Measurements from ENCODE around the gene LSM14A.
A peak's percentile ranks its signal among the peaks of the same experiment; 100 is the strongest.

The LSM14A gene

DNA sequence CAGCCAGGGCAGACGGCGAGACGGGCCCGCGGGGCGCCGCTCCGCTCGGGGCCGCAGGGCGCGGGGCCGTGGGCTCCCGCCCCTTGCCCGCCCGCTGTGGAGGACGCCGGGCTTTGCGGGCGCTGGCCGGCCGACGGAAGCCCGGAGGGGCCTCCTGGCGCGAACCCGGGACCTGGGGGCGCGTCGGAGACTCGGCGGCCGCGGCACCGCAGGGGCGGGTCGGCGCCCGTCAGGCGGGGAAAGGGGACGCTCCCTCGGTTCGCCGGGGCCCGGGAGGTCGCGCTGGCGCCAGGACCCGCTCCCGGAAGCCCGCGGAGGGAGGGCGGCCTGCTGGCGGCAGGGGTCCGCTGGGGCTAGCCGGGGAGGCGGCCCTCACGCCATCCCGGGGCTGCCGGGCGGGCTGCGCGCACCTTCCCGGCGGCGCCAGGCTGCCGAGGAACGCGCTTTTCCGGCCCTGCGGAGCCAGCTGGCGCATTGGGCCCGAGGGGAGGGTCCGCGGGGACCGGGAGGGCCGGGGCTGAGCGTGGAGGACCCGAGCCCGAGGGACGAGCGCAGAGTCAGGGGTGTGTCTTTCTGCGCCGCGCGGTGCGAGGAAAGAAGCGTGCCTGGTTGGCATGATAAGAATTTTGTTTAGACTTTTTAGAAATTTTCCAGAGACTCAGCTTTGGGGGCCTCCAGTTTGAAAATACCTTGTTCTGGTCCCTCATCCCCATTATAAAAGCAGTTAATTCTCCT lies 82.6 kb downstream of the LSM14A start:
- peak overlapping the region; percentile 62 for H3K4me3 ChIP-seq (ENCODE audit: low read depth, low read length)
- TF ChIP-seq, protein P1, sequence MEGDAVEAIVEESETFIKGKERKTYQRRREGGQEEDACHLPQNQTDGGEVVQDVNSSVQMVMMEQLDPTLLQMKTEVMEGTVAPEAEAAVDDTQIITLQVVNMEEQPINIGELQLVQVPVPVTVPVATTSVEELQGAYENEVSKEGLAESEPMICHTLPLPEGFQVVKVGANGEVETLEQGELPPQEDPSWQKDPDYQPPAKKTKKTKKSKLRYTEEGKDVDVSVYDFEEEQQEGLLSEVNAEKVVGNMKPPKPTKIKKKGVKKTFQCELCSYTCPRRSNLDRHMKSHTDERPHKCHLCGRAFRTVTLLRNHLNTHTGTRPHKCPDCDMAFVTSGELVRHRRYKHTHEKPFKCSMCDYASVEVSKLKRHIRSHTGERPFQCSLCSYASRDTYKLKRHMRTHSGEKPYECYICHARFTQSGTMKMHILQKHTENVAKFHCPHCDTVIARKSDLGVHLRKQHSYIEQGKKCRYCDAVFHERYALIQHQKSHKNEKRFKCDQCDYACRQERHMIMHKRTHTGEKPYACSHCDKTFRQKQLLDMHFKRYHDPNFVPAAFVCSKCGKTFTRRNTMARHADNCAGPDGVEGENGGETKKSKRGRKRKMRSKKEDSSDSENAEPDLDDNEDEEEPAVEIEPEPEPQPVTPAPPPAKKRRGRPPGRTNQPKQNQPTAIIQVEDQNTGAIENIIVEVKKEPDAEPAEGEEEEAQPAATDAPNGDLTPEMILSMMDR (IDR thresholded peaks at IDR 0.05; ENCODE audit: low read depth, low read length): no peak
- H3K9me3 ChIP-seq: no peaks in the 10 kb centered on the region
- peak; percentile 58 for DNase-seq
- H3K27me3 ChIP-seq: no peaks in the 10 kb centered on the region
- peaks cover 4% of the 10 kb centered on the region; the same call in 1 of the 2 replicates for H3K4me1 ChIP-seq
- no peaks in the 10 kb centered on the region for H3K36me3 ChIP-seq

DNA sequence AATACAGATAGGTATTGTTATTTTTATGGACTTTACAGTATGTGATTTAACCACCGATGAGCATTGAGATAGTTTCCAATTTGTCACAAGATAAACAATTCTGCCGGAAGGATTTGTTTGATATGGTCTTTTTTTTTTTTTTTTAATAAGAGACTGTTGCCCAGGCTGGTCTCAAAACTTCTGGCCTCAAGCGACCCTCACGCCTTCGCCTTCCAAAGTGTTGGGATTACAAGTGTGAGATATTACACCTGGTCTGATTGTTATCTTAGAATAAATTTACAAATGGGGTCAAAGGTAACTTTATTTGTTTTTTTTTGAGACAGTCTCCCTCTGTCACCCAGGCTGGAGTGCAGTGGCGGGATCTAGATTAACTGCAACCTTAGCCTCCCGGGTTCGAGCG lies 83.2 kb downstream of the LSM14A start:
- no peak for DNase-seq
- TF ChIP-seq, protein P1 (IDR thresholded peaks at IDR 0.05; ENCODE audit: low read depth, low read length): no peak
- H3K4me3 ChIP-seq (ENCODE audit: low read depth, low read length): peak overlapping the region; percentile 62
- H3K27me3 ChIP-seq: no peaks in the 10 kb centered on the region
- no peaks in the 10 kb centered on the region for H3K36me3 ChIP-seq
- peaks cover 8% of the 10 kb centered on the region; the same call in 1 of the 2 replicates for H3K4me1 ChIP-seq
- no peaks in the 10 kb centered on the region for H3K9me3 ChIP-seq

DNA sequence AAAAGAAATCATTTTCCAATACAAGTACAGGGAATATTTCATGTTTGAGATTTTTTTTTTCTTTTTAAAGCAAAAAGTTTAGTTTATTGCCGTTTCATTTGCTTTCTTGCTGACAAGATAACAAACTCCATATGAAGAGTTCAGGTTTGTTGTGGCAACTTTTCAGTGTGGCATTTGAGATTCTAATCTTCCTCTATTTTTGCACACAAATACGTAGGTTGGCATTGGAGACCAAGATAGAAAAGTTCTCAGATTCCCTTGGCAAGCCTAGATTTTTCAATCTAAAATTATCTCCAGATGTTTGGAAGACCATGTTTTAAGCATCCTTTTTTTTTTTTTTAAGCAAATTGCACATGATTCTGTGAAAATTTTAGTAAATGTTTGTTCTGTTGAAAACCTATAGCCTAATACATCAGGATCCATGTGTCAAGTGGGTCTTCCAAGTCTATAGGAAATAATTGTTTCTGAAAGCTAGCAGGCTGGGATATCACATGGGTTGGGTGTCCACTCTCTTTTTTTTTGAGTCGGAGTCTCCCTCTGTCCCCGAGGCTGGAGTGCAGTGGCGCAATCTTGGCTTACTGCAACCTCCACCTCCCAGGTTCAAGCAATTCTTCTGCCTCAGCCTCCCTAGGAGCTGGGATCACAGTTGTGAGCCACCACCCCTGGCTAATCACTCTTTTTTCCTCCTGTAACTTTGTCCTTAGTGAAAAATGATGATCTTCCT lies 84.7 kb downstream of the LSM14A start:
- DNase-seq: no peak
- Histone ChIP-seq H3K36me3 (no peaks in the 10 kb centered on the region), H3K27me3 (no peaks in the 10 kb centered on the region), H3K4me1 (peaks cover 18% of the 10 kb centered on the region), H3K9me3 (no peaks in the 10 kb centered on the region), H3K4me3 (ENCODE audit: low read depth, low read length) (no peak overlapping the region)
- TF ChIP-seq, protein P1 (IDR thresholded peaks at IDR 0.05; ENCODE audit: low read depth, low read length): no peak

DNA sequence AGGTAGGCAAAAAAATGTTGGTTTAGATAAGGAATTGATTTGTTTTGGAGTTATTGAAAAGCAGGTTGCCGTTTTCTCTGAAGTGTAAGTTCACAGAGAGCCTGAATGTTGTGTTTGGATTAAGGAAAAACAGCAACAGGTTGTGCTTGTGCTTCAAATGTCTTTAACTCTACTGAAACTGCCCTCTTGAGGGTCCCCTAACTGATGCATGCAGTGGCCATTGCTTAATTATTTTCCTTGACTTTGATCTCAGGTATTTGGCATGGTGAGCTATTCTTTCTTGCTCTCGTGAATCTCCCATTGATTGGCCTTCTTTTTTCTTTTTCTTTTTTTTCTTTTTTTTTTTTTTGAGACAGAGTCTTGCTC lies 85.2 kb downstream of the LSM14A start:
- TF ChIP-seq, protein P1 (IDR thresholded peaks at IDR 0.05; ENCODE audit: low read depth, low read length): no peak
- H3K27me3 ChIP-seq: no peaks in the 10 kb centered on the region
- DNase-seq: no peak
- H3K4me1 ChIP-seq: peaks cover 18% of the 10 kb centered on the region
- no peaks in the 10 kb centered on the region for H3K9me3 ChIP-seq
- H3K4me3 ChIP-seq (ENCODE audit: low read depth, low read length): no peak overlapping the region
- H3K36me3 ChIP-seq: no peaks in the 10 kb centered on the region

DNA sequence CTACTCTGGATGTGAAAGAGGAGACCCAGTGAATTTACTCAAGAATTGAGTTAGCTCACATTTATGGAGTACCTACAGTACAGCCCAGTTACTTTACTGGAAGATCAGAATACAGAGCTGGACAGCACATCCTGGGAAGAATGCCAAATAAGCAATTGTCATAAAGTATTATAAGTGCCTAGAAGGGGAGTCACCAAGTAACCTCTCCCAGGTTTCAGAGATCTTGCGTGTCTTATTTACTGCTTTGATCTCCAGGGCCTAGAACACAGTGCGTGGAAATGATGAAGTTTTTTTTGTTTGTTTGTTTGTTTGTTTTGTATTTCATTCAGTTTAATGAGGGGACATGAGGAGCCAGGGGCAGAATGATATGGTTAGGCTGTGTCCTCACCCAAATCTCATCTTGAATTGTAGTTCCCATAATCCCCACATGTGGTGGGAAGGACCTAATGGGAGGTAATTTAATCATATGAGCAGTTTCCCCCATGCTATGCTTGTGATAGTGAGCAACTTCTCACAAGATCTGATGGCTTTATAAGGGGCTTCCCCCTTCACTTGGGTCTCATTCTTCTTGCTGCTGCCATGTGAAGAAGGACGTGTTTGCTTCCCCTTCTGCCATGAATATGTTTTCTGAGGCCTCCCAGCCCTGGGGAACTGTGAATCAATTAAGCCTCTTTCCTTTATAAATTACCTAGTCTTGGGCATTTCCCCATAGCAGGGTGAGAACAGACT lies 87.2 kb downstream of the LSM14A start:
- Histone ChIP-seq H3K4me1 (peaks cover 18% of the 10 kb centered on the region), H3K36me3 (no peaks in the 10 kb centered on the region), H3K9me3 (no peaks in the 10 kb centered on the region), H3K27me3 (no peaks in the 10 kb centered on the region), H3K4me3 (ENCODE audit: low read depth, low read length) (no peak overlapping the region)
- TF ChIP-seq, protein P1 (IDR thresholded peaks at IDR 0.05; ENCODE audit: low read depth, low read length): no peak
- DNase-seq: no peak
